K562 (cell line): ENCODE measurements around the gene ELMO3. TPM values are rescaled to one million over a fixed set of nuclear protein-coding genes. Genes with fewer than 3 reads are reported as not detected.
A peak's percentile ranks its signal among the peaks of the same experiment; 100 is the strongest.

Experiments used
- ARNT ChIP-seq, 2 experiments: fragments of 450-650 bp; IDR thresholded peaks; 2 replicates each; pipeline ENCODE4 v1.6.1; 2016; ENCODE audit warnings: mild to moderate bottlenecking in 1 of 2
- CC2D1A ChIP-seq: fragments of 450-650 bp; IDR thresholded peaks from 2 replicates; pipeline ENCODE4 v1.6.1; 2017; ENCODE audit warnings: mild to moderate bottlenecking
- CHD2 ChIP-seq: IDR thresholded peaks from 2 replicates; pipeline ENCODE4 v1.6.1; 2011; ENCODE audit warnings: low read depth, low read length
- FOXJ3 ChIP-seq: sonication (generic); formaldehyde crosslinking; IDR thresholded peaks from 2 replicates; pipeline ENCODE4 v1.4.0; 2020; ENCODE audit warnings: mild to moderate bottlenecking, missing genetic modification reagents
- KAT8 ChIP-seq: fragments of 450-650 bp; IDR thresholded peaks from 2 replicates; pipeline ENCODE4 v1.6.1; 2016; ENCODE audit warnings: low read depth, mild to moderate bottlenecking
- MYC ChIP-seq, 2 experiments: fragments of 250-450 bp in 1 of 2; sonication (Bioruptor Pico) in 1 of 2; IDR thresholded peaks; 2 replicates each; pipeline versions ENCODE4 v1.5.1 to v1.6.1; 2012 to 2021; ENCODE audit warnings: low read depth in 2 of 2, borderline replicate concordance in 1 of 2, improper control_type of control experiment in 1 of 2, low read length in 1 of 2, mild to moderate bottlenecking in 1 of 2, moderate library complexity in 1 of 2
- NCOA6 ChIP-seq: fragments of 450-650 bp; IDR thresholded peaks from 2 replicates; pipeline ENCODE4 v1.6.1; 2017; ENCODE audit warnings: mild to moderate bottlenecking
- NR2C1 ChIP-seq, 2 experiments: fragments of 450-650 bp; IDR thresholded peaks; 2 replicates each; pipeline ENCODE4 v1.6.1; 2017; ENCODE audit warnings: mild to moderate bottlenecking in 2 of 2, antibody characterized with exemption in 1 of 2, inconsistent platforms in 1 of 2, missing compliant biosample characterization in 1 of 2, missing genetic modification characterization in 1 of 2
- PHF20 ChIP-seq: fragments of 450-650 bp; IDR thresholded peaks from 2 replicates; pipeline ENCODE4 v1.6.1; 2018; ENCODE audit not compliant: partially characterized antibody
- POLR3A ChIP-seq: IDR thresholded peaks from 2 replicates; pipeline ENCODE4 v1.6.1; 2011; ENCODE audit warnings: borderline replicate concordance, mild to moderate bottlenecking, moderate library complexity; ENCODE audit not compliant: insufficient read length, insufficient read depth; ENCODE audit errors: extremely low read depth
- SAP30 ChIP-seq: fragments of 200-600 bp; sonication (generic); IDR thresholded peaks from 2 replicates; pipeline ENCODE4 v1.6.1; 2012; ENCODE audit warnings: borderline replicate concordance, low read depth, mild to moderate bottlenecking, moderate library complexity, low read length, control low read depth, inconsistent platforms; ENCODE audit not compliant: insufficient read depth, poor library complexity, severe bottlenecking
- SRSF9 ChIP-seq: fragments of 200-400 bp; formaldehyde crosslinking; IDR thresholded peaks from 2 replicates; pipeline ENCODE4 v1.6.1; 2017; ENCODE audit warnings: low read depth, low read length, borderline replicate concordance
- ZBTB5 ChIP-seq: fragments of 450-650 bp; IDR thresholded peaks from 2 replicates; pipeline ENCODE4 v1.6.1; 2017; ENCODE audit warnings: antibody characterized with exemption
- ZKSCAN8 ChIP-seq: fragments of 200-800 bp; sonication (Bioruptor generic); IDR thresholded peaks from 2 replicates; pipeline ENCODE4 v1.6.1; 2016; ENCODE audit warnings: missing genetic modification characterization, missing compliant biosample characterization
- ZNF197 ChIP-seq: fragments of 200-800 bp; sonication (Bioruptor generic); IDR thresholded peaks from 2 replicates; pipeline ENCODE4 v1.6.1; 2016; ENCODE audit warnings: low read depth, missing genetic modification characterization, missing compliant biosample characterization
- polyA plus RNA-seq, 8 experiments: library from polyadenylated mRNA; depleted of rRNA in 4 of 8; stranded (reverse) in 5 of 8; unstranded in 3 of 8; fragments of >200 nt; fragmentation: Nextera tagmentation in 2 of 8; fragmentation: Illumina TruSeq in 1 of 8; extraction: Ambion mirVana in 2 of 8; extraction: Trizol in 1 of 8; gene quantifications; 2 replicates each; pipeline versions ENCODE4 v1.2.1 to v1.2.3, GENCODE V29; 2011 to 2014; ENCODE audit warnings: inconsistent platforms in 1 of 8, missing spikeins in 1 of 8
- total RNA-seq, 7 experiments: library from RNA; depleted of rRNA in 6 of 7; stranded (reverse); fragments of >200 nt in 6 of 7; fragmentation: Illumina TruSeq in 2 of 7; extraction: Trizol in 2 of 7; gene quantifications; 2 replicates each; pipeline versions ENCODE4 v1.2.1 to v1.2.3, GENCODE V29; 2011 to 2021; ENCODE audit warnings: low replicate concordance in 1 of 7
- TF ChIP-seq, protein P1 (sequence below): sonication (generic); formaldehyde crosslinking; IDR thresholded peaks from 2 replicates; pipeline ENCODE4 v1.8.1; 2023; ENCODE audit warnings: mild to moderate bottlenecking, missing genetic modification reagents, moderate library complexity
- TF ChIP-seq, protein P2 (sequence below): fragments of 450-650 bp; IDR thresholded peaks from 2 replicates; pipeline ENCODE4 v1.6.1; 2018; ENCODE audit warnings: mild to moderate bottlenecking, low read depth; ENCODE audit not compliant: partially characterized antibody
- TF ChIP-seq, protein P3 (sequence below): IDR thresholded peaks from 3 replicates; pipeline ENCODE4 v1.6.1; 2011; ENCODE audit warnings: borderline replicate concordance, mild to moderate bottlenecking, moderate library complexity; ENCODE audit not compliant: insufficient read length; ENCODE audit errors: extremely low read depth

ELMO3 gene
- total and polyA plus RNA-seq, 9 of the 15 experiments (the other 6 are each of a cell fraction or from before 2014, with no cell fraction given), result 0.04 to 5.1 (median 1.5) TPM

- TF ChIP-seq, protein P1, sequence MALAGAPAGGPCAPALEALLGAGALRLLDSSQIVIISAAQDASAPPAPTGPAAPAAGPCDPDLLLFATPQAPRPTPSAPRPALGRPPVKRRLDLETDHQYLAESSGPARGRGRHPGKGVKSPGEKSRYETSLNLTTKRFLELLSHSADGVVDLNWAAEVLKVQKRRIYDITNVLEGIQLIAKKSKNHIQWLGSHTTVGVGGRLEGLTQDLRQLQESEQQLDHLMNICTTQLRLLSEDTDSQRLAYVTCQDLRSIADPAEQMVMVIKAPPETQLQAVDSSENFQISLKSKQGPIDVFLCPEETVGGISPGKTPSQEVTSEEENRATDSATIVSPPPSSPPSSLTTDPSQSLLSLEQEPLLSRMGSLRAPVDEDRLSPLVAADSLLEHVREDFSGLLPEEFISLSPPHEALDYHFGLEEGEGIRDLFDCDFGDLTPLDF (CRISPR knock-in tag), result no peak
- TF ChIP-seq ARNT (IDR thresholded peaks at IDR 0.05), result no peak
- no peak for TF ChIP-seq CC2D1A
- no peak for TF ChIP-seq CHD2
- peak; percentile 53 for TF ChIP-seq MYC (IDR thresholded peaks at IDR 0.05; ENCODE audit: low read depth, low read length)
- no peak for TF ChIP-seq MYC (CRISPR knock-in tag; IDR thresholded peaks at IDR 0.05; ENCODE audit: borderline replicate concordance, low read depth)
- no peak for TF ChIP-seq SAP30
- no peak for TF ChIP-seq ZBTB5
- TF ChIP-seq POLR3A, result no peak
- no peak for TF ChIP-seq ZNF197
- no peak for TF ChIP-seq NR2C1 (IDR thresholded peaks at IDR 0.05)
- no peak for TF ChIP-seq NR2C1 (tag; IDR thresholded peaks at IDR 0.05)
- no peak for TF ChIP-seq PHF20
- TF ChIP-seq NCOA6, result no peak
- no peak for TF ChIP-seq KAT8
- no peak for TF ChIP-seq ZKSCAN8 (CRISPR knock-in tag)
- TF ChIP-seq, protein P2, sequence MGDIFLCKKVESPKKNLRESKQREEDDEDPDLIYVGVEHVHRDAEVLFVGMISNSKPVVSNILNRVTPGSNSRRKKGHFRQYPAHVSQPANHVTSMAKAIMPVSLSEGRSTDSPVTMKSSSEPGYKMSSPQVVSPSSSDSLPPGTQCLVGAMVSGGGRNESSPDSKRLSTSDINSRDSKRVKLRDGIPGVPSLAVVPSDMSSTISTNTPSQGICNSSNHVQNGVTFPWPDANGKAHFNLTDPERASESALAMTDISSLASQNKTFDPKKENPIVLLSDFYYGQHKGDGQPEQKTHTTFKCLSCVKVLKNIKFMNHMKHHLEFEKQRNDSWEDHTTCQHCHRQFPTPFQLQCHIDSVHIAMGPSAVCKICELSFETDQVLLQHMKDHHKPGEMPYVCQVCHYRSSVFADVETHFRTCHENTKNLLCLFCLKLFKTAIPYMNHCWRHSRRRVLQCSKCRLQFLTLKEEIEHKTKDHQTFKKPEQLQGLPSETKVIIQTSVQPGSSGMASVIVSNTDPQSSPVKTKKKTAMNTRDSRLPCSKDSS, result no peak
- no peak for TF ChIP-seq SRSF9
- TF ChIP-seq, protein P3, sequence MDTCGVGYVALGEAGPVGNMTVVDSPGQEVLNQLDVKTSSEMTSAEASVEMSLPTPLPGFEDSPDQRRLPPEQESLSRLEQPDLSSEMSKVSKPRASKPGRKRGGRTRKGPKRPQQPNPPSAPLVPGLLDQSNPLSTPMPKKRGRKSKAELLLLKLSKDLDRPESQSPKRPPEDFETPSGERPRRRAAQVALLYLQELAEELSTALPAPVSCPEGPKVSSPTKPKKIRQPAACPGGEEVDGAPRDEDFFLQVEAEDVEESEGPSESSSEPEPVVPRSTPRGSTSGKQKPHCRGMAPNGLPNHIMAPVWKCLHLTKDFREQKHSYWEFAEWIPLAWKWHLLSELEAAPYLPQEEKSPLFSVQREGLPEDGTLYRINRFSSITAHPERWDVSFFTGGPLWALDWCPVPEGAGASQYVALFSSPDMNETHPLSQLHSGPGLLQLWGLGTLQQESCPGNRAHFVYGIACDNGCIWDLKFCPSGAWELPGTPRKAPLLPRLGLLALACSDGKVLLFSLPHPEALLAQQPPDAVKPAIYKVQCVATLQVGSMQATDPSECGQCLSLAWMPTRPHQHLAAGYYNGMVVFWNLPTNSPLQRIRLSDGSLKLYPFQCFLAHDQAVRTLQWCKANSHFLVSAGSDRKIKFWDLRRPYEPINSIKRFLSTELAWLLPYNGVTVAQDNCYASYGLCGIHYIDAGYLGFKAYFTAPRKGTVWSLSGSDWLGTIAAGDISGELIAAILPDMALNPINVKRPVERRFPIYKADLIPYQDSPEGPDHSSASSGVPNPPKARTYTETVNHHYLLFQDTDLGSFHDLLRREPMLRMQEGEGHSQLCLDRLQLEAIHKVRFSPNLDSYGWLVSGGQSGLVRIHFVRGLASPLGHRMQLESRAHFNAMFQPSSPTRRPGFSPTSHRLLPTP, result no peak
- TF ChIP-seq FOXJ3 (CRISPR knock-in tag), result no peak
These were observed 43.4 kb upstream of the ELMO3 start (continued) for GRCh38 chr16:67155295-67156142.
